HCT116 (cell line): ENCODE measurements around the gene FGGY.

Source experiments
- ATF3 ChIP-seq: IDR thresholded peaks from 2 replicates; pipeline ENCODE4 v1.6.1; 2012
- CEBPB ChIP-seq: IDR thresholded peaks from 2 replicates; pipeline ENCODE4 v1.6.1; 2012; ENCODE audit warnings: low read depth
- CTCF ChIP-seq, 3 experiments: fragments of 200-600 bp in 1 of 3; sonication (generic) in 1 of 3; IDR thresholded peaks in 2 of 3; conservative IDR thresholded peaks in 1 of 3; 2 replicates each; pipeline ENCODE4 v1.5.1; 2012 to 2017; ENCODE audit warnings: low read depth in 2 of 3, low read length in 2 of 3, antibody characterized with exemption in 1 of 3, borderline replicate concordance in 1 of 3, control low read depth in 1 of 3, mild to moderate bottlenecking in 1 of 3, mixed read lengths in 1 of 3, mixed run types in 1 of 3, moderate library complexity in 1 of 3; ENCODE audit not compliant: insufficient read depth in 1 of 3
- EGR1 ChIP-seq: IDR thresholded peaks from 2 replicates; pipeline ENCODE4 v1.6.1; 2012; ENCODE audit warnings: low read depth
- ELF1 ChIP-seq: IDR thresholded peaks from 2 replicates; pipeline ENCODE4 v1.6.1; 2012; ENCODE audit warnings: low read depth, borderline replicate concordance
- EZH2 ChIP-seq: fragments of 200-600 bp; sonication (generic); IDR thresholded peaks from 2 replicates; pipeline ENCODE4 v1.6.1; 2017; ENCODE audit warnings: antibody characterized with exemption, mixed run types
- JUND ChIP-seq: IDR thresholded peaks from 2 replicates; pipeline ENCODE4 v1.6.1; 2012
- MAX ChIP-seq: IDR thresholded peaks from 2 replicates; pipeline ENCODE4 v1.6.1; 2012
- POLR2A ChIP-seq: IDR thresholded peaks from 2 replicates; pipeline ENCODE4 v1.7.0; 2011; ENCODE audit warnings: borderline replicate concordance; ENCODE audit not compliant: insufficient read depth, insufficient read length; ENCODE audit errors: extremely low read depth
- POLR2AphosphoS5 ChIP-seq: IDR thresholded peaks from 2 replicates; pipeline ENCODE4 v1.6.1; 2011; ENCODE audit warnings: mild to moderate bottlenecking, low read depth, low read length, moderate library complexity
- REST ChIP-seq: IDR thresholded peaks from 2 replicates; pipeline ENCODE4 v1.6.1; 2012; ENCODE audit warnings: low read depth
- SIN3A ChIP-seq: IDR thresholded peaks from 2 replicates; pipeline ENCODE4 v1.6.1; 2012; ENCODE audit warnings: low read depth
- SRF ChIP-seq: IDR thresholded peaks from 2 replicates; pipeline ENCODE4 v1.6.1; 2012; ENCODE audit warnings: low read depth
- YY1 ChIP-seq: IDR thresholded peaks from 2 replicates; pipeline ENCODE4 v1.6.1; 2011; ENCODE audit warnings: low read length, low read depth, moderate library complexity, mild to moderate bottlenecking; ENCODE audit not compliant: insufficient replicate concordance; ENCODE audit errors: extremely low read depth

GRCh38 chr1:59690171-59690930 lies 393.5 kb downstream of the FGGY start:
- TF ChIP-seq SRF (no peak), CTCF (IDR thresholded peaks at IDR 0.05 in 2 of 3, conservative IDR thresholded peaks at IDR 0.05 in 1 of 3; ENCODE audit: borderline replicate concordance in 1 of 3, insufficient read depth in 1 of 3, low read depth in 2 of 3, low read length in 2 of 3) (no peak), MAX (no peak), EZH2 (no peak), JUND (no peak), POLR2A (no peak), CEBPB (no peak), ATF3 (no peak), SIN3A (no peak), POLR2AphosphoS5 (no peak), EGR1 (no peak), YY1 (no peak), REST (no peak), ELF1 (no peak)
